Mesenchymal stem cell (in vitro differentiated cells and primary cell): Measurements from ENCODE around the gene SARDH.
A peak's percentile ranks its signal among the peaks of the same experiment; 100 is the strongest.

Experiments
- DNase-seq: peaks from one replicate; pipeline ENCODE4 v3.0.0-alpha.2; 2013
- H2AFZ ChIP-seq: one replicate; pipeline ENCODE4 v1.6.1; 2013; ENCODE audit warnings: low read depth, mild to moderate bottlenecking, control low read depth, inconsistent platforms, low read length, moderate library complexity
- H2AK5ac ChIP-seq: 2 replicates; pipeline ENCODE4 v1.6.1; 2013; ENCODE audit warnings: low read length, moderate library complexity, mild to moderate bottlenecking, inconsistent platforms; ENCODE audit not compliant: severe bottlenecking
- H2BK120ac ChIP-seq: one replicate; pipeline ENCODE4 v1.6.1; 2013; ENCODE audit warnings: low read depth, mild to moderate bottlenecking, inconsistent platforms, low read length, moderate library complexity
- H2BK12ac ChIP-seq, 2 experiments: one replicate each; pipeline ENCODE4 v1.6.1; 2013; ENCODE audit warnings: inconsistent platforms in 2 of 2, low read length in 2 of 2, mild to moderate bottlenecking in 2 of 2, moderate library complexity in 2 of 2, control low read depth in 1 of 2
- H2BK15ac ChIP-seq: one replicate; pipeline ENCODE4 v1.6.1; 2013; ENCODE audit warnings: mild to moderate bottlenecking, low read depth, inconsistent platforms; ENCODE audit not compliant: poor library complexity, severe bottlenecking
- H2BK5ac ChIP-seq: 2 replicates; pipeline ENCODE4 v1.6.1; 2013; ENCODE audit warnings: low read depth, mild to moderate bottlenecking, low read length, control low read depth, inconsistent platforms; ENCODE audit not compliant: poor library complexity, severe bottlenecking
- H3K14ac ChIP-seq, 2 experiments: one replicate each; pipeline ENCODE4 v1.6.1; 2013; ENCODE audit warnings: inconsistent platforms in 2 of 2, low read length in 2 of 2, control low read depth in 1 of 2, mild to moderate bottlenecking in 1 of 2, moderate library complexity in 1 of 2
- H3K18ac ChIP-seq, 2 experiments: one replicate each; pipeline ENCODE4 v1.6.1; 2013; ENCODE audit warnings: inconsistent platforms in 2 of 2, low read length in 2 of 2, control low read depth in 1 of 2, low read depth in 1 of 2, mild to moderate bottlenecking in 1 of 2
- H3K23ac ChIP-seq, 2 experiments: one replicate each; pipeline ENCODE4 v1.6.1; 2013; ENCODE audit warnings: inconsistent platforms in 2 of 2, low read length in 2 of 2, mild to moderate bottlenecking in 2 of 2, moderate library complexity in 2 of 2, control low read depth in 1 of 2
- H3K27ac ChIP-seq: 2 replicates; pipeline ENCODE4 v1.5.1; 2013; ENCODE audit warnings: mild to moderate bottlenecking, moderate library complexity, low read length, control low read depth, inconsistent platforms; ENCODE audit not compliant: poor library complexity, severe bottlenecking
- H3K27me3 ChIP-seq, 2 experiments: 2 replicates each; pipeline versions ENCODE4 v1.6.1 to v1.7.0; 2013; ENCODE audit warnings: low read length in 2 of 2, mild to moderate bottlenecking in 2 of 2, moderate library complexity in 2 of 2, control low read depth in 1 of 2, inconsistent platforms in 1 of 2; ENCODE audit not compliant: control insufficient read depth in 1 of 2, insufficient read depth in 1 of 2
- H3K36me3 ChIP-seq, 2 experiments: 2 replicates each; pipeline versions ENCODE4 v1.6.1 to v1.7.0; 2013; ENCODE audit warnings: low read length in 2 of 2, control low read depth in 1 of 2, inconsistent platforms in 1 of 2, low read depth in 1 of 2, mild to moderate bottlenecking in 1 of 2; ENCODE audit not compliant: insufficient read depth in 2 of 2, control insufficient read depth in 1 of 2
- H3K4ac ChIP-seq, 2 experiments: one replicate each; pipeline ENCODE4 v1.6.1; 2013; ENCODE audit warnings: inconsistent platforms in 2 of 2, low read length in 2 of 2, mild to moderate bottlenecking in 2 of 2, moderate library complexity in 2 of 2, control low read depth in 1 of 2, low read depth in 1 of 2
- H3K4me1 ChIP-seq: 2 replicates; pipeline ENCODE4 v1.6.1; 2013; ENCODE audit warnings: low read depth, low read length, control low read depth; ENCODE audit not compliant: control insufficient read depth, insufficient read depth
- H3K4me2 ChIP-seq: 2 replicates; pipeline ENCODE4 v1.6.1; 2013; ENCODE audit warnings: low read length, mild to moderate bottlenecking, inconsistent platforms; ENCODE audit not compliant: poor library complexity, severe bottlenecking
- H3K4me3 ChIP-seq, 2 experiments: 2 replicates each; pipeline versions ENCODE4 v1.5.1 to v1.7.0; 2013; ENCODE audit warnings: low read length in 2 of 2, mild to moderate bottlenecking in 2 of 2, control low read depth in 1 of 2, low read depth in 1 of 2; ENCODE audit not compliant: insufficient read depth in 1 of 2
- H3K79me1 ChIP-seq: replicated peaks from 2 replicates; pipeline ENCODE4 v1.6.1; 2013; ENCODE audit warnings: mild to moderate bottlenecking, control low read depth, low read length, inconsistent platforms; ENCODE audit not compliant: poor library complexity, severe bottlenecking
- H3K9ac ChIP-seq: 2 replicates; pipeline ENCODE4 v1.7.0; 2013; ENCODE audit warnings: mild to moderate bottlenecking, low read length, moderate library complexity
- H3K9me3 ChIP-seq: 2 replicates; pipeline ENCODE4 v1.7.0; 2013; ENCODE audit warnings: mild to moderate bottlenecking, low read length; ENCODE audit not compliant: control insufficient read depth
- H4K8ac ChIP-seq: one replicate; pipeline ENCODE4 v1.6.1; 2013; ENCODE audit warnings: inconsistent platforms, mild to moderate bottlenecking, low read length, moderate library complexity
- H4K91ac ChIP-seq: one replicate; pipeline ENCODE4 v1.6.1; 2013; ENCODE audit warnings: mild to moderate bottlenecking, low read length, inconsistent platforms
- WGBS: methylation state at CpG from one replicate; pipeline ENCODE4 v1.1.7; 2013; ENCODE audit warnings: mixed read lengths; 5-methylcytosine and 5-hydroxymethylcytosine counted together

Gene SARDH

DNA sequence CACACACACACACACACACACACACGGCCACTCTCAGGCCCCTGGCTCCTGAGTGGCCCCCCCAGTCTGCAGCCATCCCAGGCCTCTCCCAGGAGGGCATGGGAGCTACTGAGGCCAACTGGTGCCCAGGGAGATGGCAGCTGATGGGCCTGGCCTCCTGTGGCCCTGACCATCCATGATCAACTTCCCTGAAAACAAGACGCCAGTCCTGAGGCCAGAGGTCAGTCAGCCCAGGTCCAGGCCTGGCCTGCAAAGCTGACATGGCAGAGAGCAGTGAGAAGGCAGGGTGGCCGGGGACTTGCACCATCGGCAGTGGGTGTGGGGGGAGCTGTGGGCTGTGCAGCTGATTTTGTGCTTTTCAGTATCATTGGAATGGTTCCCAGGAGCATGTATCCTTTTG, 47.0 kb downstream of the SARDH start:
- Histone ChIP-seq H3K4me3 (no peak overlapping the region), H3K4me1 (peaks cover 10% of the 10 kb centered on the region), H3K27ac (no peak overlapping the region), H2AK5ac (no peak overlapping the region), H2AFZ (no peak overlapping the region), H2BK120ac (no peak overlapping the region), H3K4me2 (no peak overlapping the region), H4K91ac (no peak overlapping the region), H3K36me3 (no peaks in the 10 kb centered on the region), H3K18ac (peak overlapping the region in 1 of 2 experiments; percentile 25), H3K14ac (no peak overlapping the region), H3K9ac (no peak overlapping the region), H2BK12ac (no peak overlapping the region), H3K27me3 (peaks cover 6 to 22% of the 10 kb centered on the region in 2 experiments), H2BK5ac (no peak overlapping the region), H3K23ac (no peak overlapping the region), H3K4ac (no peak overlapping the region), H3K79me1 (no peaks in the 10 kb centered on the region), H3K9me3 (no peaks in the 10 kb centered on the region), H4K8ac (peak overlapping the region; percentile 27), H2BK15ac (no peak overlapping the region)
- 72% methylated on average over 4 of the region's 4 CpGs for WGBS
- DNase-seq = no peak

- H3K18ac ChIP-seq = no peak overlapping the region
- no peak overlapping the region for H3K23ac ChIP-seq
- H2AK5ac ChIP-seq = no peak overlapping the region
- H3K4me2 ChIP-seq = no peak overlapping the region
- no peak overlapping the region for H2BK120ac ChIP-seq
- H2BK5ac ChIP-seq = no peak overlapping the region
- H2BK15ac ChIP-seq = no peak overlapping the region
- H3K4ac ChIP-seq = no peak overlapping the region
- H3K9me3 ChIP-seq = no peaks in the 10 kb centered on the region
- H3K36me3 ChIP-seq = no peaks in the 10 kb centered on the region
- H3K9ac ChIP-seq = no peak overlapping the region
- H3K27ac ChIP-seq = no peak overlapping the region
- DNase-seq = no peak
- no peaks in the 10 kb centered on the region for H3K79me1 ChIP-seq
- no peak overlapping the region for H2BK12ac ChIP-seq
- H2AFZ ChIP-seq = no peak overlapping the region
- H3K4me1 ChIP-seq = peaks cover 10% of the 10 kb centered on the region
- no peak overlapping the region for H4K8ac ChIP-seq
- 77% methylated on average over 11 of the region's 11 CpGs for WGBS
- no peak overlapping the region for H4K91ac ChIP-seq
- peaks cover 3 to 32% of the 10 kb centered on the region in 2 experiments for H3K27me3 ChIP-seq
- no peak overlapping the region for H3K4me3 ChIP-seq
- no peak overlapping the region for H3K14ac ChIP-seq
Observed at GRCh38 chr9:133690081-133690561, 48.0 kb downstream of the SARDH start.

DNA sequence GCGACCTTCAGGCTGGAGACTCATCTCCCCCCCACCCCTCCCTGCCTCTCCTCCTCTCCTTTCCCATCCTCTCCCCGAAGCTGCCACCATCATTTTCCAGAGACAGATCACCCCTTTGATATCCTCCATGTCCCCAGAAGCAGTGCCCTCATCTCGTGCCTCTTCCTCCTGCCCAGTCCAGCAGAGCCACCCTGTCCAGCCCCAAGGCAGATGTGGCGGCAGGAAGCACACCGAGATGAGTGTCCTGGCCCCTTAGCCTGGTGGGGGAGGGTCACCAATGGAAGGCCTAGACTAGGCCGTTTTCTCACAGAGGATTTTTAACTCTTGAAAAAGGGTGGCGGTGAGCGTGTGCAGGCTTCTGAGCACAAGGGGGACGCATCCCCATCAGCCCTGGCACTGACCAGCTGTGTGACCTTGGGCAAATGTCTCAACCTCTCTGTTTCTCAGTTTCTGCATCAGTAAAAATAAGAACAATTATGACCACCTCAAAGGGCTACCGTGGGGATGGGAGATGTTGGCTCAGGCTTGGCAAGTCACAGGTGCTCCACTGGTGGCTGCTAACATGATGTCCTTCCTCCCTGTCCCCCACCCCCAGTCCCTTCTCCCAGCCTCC, 48.9 kb downstream of the SARDH start:
- no peak for DNase-seq
- 71% methylated on average over 10 of the region's 10 CpGs for WGBS
- Histone ChIP-seq H2AK5ac (no peak overlapping the region), H2AFZ (no peak overlapping the region), H4K91ac (no peak overlapping the region), H3K4ac (no peak overlapping the region), H2BK120ac (no peak overlapping the region), H3K27me3 (peaks cover 3 to 32% of the 10 kb centered on the region in 2 experiments), H3K27ac (no peak overlapping the region), H2BK12ac (no peak overlapping the region), H3K4me1 (peaks cover 10% of the 10 kb centered on the region), H3K18ac (no peak overlapping the region), H4K8ac (no peak overlapping the region), H3K79me1 (no peaks in the 10 kb centered on the region), H3K23ac (no peak overlapping the region), H3K4me2 (no peak overlapping the region), H3K9me3 (no peaks in the 10 kb centered on the region), H3K14ac (no peak overlapping the region), H2BK15ac (no peak overlapping the region), H2BK5ac (no peak overlapping the region), H3K9ac (no peak overlapping the region), H3K4me3 (no peak overlapping the region), H3K36me3 (no peaks in the 10 kb centered on the region)

DNA sequence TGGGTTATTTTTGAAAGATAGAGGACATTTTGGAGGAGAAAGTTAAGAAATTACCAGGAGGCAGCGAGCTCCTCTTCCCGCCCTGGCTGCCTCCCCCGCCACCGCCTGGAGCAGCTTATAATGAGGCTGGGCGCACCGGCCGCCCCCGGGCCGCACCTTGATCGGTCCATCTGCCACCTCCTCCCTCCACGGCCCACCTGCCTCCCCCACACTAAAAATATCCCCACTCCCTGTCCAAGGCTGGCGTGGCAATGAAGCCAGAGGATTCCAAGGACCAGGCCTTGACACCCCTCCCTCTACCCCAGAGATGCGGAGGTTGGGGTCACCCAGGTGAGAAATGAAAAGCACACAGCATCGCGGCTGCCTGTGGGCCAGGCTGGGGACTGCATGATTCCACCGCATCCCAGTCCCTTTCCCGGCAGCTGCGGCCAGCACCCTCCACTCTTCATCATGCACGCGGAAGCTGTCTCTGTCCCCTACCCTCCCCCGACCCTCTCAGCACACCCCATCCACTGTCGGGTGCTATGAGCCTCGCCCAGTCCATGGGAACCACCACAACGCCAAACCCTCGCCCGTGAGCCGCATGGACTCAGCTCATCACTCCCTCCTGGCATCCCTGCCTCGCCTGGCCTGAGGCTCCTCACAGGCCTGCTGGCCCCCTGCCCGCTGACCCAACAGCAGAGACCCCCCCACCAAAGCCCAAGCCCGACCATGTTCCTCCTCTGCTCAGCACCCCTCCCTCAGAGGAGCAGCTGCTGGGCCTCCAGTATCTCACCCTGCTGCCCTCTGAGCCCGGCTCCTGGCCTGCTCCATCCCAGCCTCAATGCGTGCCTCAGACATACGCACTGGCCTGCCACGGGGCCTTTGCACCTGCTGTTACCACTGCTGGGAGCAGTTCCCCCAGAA, 50.0 kb downstream of the SARDH start:
- Histone ChIP-seq H3K36me3 (no peaks in the 10 kb centered on the region), H3K23ac (no peak overlapping the region), H3K27me3 (peaks cover 3 to 35% of the 10 kb centered on the region in 2 experiments), H3K9me3 (no peaks in the 10 kb centered on the region), H3K4me1 (peaks cover 12% of the 10 kb centered on the region), H3K9ac (no peak overlapping the region), H2BK5ac (no peak overlapping the region), H2AFZ (no peak overlapping the region), H3K4me3 (no peak overlapping the region), H3K27ac (no peak overlapping the region), H2BK12ac (no peak overlapping the region), H2AK5ac (no peak overlapping the region), H2BK120ac (no peak overlapping the region), H3K4me2 (no peak overlapping the region), H3K79me1 (no peaks in the 10 kb centered on the region), H2BK15ac (no peak overlapping the region), H3K14ac (no peak overlapping the region), H4K8ac (no peak overlapping the region), H3K4ac (no peak overlapping the region), H4K91ac (no peak overlapping the region), H3K18ac (no peak overlapping the region)
- 91% methylated on average over 34 of the region's 34 CpGs for WGBS
- DNase-seq = no peak
